ENCODE results near the gene TBXA2R. TPM values are rescaled to one million over a fixed set of nuclear protein-coding genes. Genes with fewer than 3 reads are reported as not detected.

TBXA2R gene
- total RNA-seq, 1 donor from 2014 or later, result 0.23 TPM

DNA sequence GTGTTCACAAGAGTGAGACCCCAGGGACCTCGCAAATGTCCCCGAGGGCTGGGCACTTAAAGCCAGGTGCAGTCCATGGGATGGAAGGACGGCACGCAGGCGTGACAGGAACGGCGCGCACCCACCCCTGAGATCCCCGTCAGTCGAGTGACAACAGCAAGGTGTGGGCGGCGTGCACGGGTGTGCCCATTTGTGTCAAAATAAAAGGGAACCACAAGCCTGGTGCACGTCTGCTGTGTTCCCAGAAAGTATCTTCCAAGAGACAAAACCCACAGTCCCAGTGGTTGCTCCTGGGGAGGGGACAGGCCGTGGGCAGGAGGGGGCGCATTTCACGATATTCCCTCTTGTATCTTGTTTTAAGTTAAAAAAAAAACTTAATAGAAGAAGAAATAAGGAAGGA, 35.6 kb upstream of the TBXA2R start:
- H3K4me1 Mint-ChIP-seq, result no peaks in the 10 kb centered on the region
- no peaks in the 10 kb centered on the region for H3K36me3 Mint-ChIP-seq (ENCODE audit: low read depth)
- H3K27me3 Mint-ChIP-seq (ENCODE audit: low read depth), result no peaks in the 10 kb centered on the region
- no peak overlapping the region for H3K4me3 Mint-ChIP-seq
- no peak overlapping the region for H3K27ac Mint-ChIP-seq (ENCODE audit: unreplicated experiment)
- no peak for TF ChIP-seq CTCF (conservative IDR thresholded peaks at IDR 0.05)
- no peak for DNase-seq (ENCODE audit: low read depth, low spot score)
- H3K9me3 Mint-ChIP-seq, result no peaks in the 10 kb centered on the region

DNA sequence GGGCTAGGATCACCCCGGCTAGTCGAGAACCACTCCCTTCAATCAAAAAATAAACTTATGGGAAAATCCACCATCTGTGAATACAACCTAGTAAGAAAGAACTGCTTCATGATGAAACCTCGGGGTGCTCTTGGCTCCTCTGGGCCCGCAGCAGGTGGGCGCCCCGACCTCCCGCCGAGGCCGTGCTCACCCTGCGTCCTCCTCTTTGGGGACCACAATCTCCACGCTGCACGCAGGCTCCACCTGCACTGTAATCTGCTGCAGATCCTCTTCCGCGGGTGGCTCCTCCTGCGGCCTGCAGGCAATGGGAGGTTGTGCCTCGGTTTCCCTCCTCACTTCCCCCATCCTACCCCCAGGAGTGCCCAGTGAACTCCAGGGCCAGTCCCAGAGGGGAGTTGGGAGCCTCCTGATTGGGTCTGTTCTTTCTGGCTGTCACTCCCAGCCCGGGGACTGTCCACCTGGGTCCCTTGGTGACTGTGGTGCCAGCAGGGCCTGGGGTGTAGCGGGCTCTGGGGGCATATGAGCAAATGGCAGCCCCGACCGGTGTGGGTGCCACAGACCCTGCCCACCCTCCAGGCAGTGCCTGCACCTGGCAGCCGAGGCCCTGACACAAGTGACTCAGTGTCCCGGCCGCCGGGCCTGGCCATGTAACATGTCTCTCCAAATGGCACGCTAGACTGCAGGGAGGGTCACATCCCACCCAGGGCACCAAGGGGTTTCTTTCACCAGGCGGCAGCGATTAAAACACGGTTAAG, 35.0 kb upstream of the TBXA2R start:
- no peak overlapping the region for H3K4me3 Mint-ChIP-seq
- H3K27me3 Mint-ChIP-seq (ENCODE audit: low read depth), result no peaks in the 10 kb centered on the region
- no peak for TF ChIP-seq CTCF (conservative IDR thresholded peaks at IDR 0.05)
- H3K36me3 Mint-ChIP-seq (ENCODE audit: low read depth), result no peaks in the 10 kb centered on the region
- no peaks in the 10 kb centered on the region for H3K4me1 Mint-ChIP-seq
- no peak overlapping the region for H3K27ac Mint-ChIP-seq (ENCODE audit: unreplicated experiment)
- H3K9me3 Mint-ChIP-seq, result no peaks in the 10 kb centered on the region
- no peak for DNase-seq (ENCODE audit: low read depth, low spot score)

DNA sequence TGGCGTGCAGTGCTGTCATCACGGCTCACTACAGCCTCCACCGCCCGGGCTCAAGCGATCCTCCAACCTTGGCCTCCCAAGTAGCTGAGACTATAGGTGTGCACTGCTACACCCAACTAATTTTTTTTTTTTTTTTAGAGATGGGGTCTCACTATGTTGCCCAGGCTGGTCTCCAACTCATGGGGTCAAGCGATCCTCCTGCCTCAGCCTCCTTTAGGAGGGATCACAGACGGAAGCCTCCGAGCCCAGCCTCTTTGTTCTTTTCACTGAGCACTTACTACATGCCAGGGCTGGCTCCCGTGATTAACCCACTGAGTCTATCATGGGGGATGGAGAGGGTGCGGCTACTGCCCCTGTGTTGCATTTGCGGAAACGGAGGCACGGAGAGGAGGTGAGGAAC, 32.8 kb upstream of the TBXA2R start:
- Mint-ChIP-seq H3K9me3 (no peaks in the 10 kb centered on the region), H3K4me3 (no peak overlapping the region), H3K27me3 (ENCODE audit: low read depth) (no peaks in the 10 kb centered on the region), H3K27ac (ENCODE audit: unreplicated experiment) (no peak overlapping the region), H3K4me1 (no peaks in the 10 kb centered on the region), H3K36me3 (ENCODE audit: low read depth) (no peaks in the 10 kb centered on the region)
- no peak for DNase-seq (ENCODE audit: low read depth, low spot score)
- TF ChIP-seq CTCF (conservative IDR thresholded peaks at IDR 0.05), result no peak

- no peaks in the 10 kb centered on the region for H3K27me3 Mint-ChIP-seq (ENCODE audit: low read depth)
- no peak for DNase-seq (ENCODE audit: low read depth, low spot score)
- no peak overlapping the region for H3K4me3 Mint-ChIP-seq
- H3K9me3 Mint-ChIP-seq, result no peaks in the 10 kb centered on the region
- no peaks in the 10 kb centered on the region for H3K36me3 Mint-ChIP-seq (ENCODE audit: low read depth)
- no peaks in the 10 kb centered on the region for H3K4me1 Mint-ChIP-seq
- no peak overlapping the region for H3K27ac Mint-ChIP-seq (ENCODE audit: unreplicated experiment)
- TF ChIP-seq CTCF (conservative IDR thresholded peaks at IDR 0.05), result no peak
Observed at GRCh38 chr19:3638208-3639193, 31.8 kb upstream of the TBXA2R start.

DNA sequence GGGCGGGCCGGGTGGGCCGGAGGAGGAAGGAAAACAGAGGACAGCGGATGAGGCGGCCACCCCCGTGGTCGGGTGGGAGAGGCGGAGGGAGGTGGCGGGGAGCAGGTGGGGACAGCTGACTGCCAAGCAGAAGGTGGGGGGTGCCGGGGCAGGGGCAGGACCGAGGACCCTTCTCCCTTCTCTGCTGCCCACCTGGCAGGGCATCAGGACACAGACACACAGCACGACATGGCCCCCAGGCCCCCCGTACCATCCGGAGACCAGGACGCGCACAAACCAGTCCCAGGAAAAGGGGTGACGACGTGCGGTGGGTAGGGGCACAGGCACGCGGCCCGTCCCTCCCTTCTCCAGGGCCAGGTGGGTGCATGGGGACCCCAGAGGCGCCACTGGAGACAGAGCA, 30.9 kb upstream of the TBXA2R start:
- TF ChIP-seq CTCF (conservative IDR thresholded peaks at IDR 0.05), result no peak
- Mint-ChIP-seq H3K9me3 (no peaks in the 10 kb centered on the region), H3K4me1 (no peaks in the 10 kb centered on the region), H3K27ac (ENCODE audit: unreplicated experiment) (no peak overlapping the region), H3K27me3 (ENCODE audit: low read depth) (no peaks in the 10 kb centered on the region), H3K36me3 (ENCODE audit: low read depth) (no peaks in the 10 kb centered on the region), H3K4me3 (no peak overlapping the region)
- DNase-seq (ENCODE audit: low read depth, low spot score), result no peak
